C4-2B (cell line): ENCODE results near the gene TENM4.

ENCODE experiments used
- H3K27ac ChIP-seq: fragments of 450-650 bp; 2 replicates; pipeline ENCODE4 v1.5.1; 2017
- ZFX ChIP-seq: fragments of 450-650 bp; IDR thresholded peaks from 2 replicates; pipeline ENCODE4 v1.6.1; 2017
- TF ChIP-seq, protein P1 (sequence below): fragments of 450-650 bp; conservative IDR thresholded peaks from 2 replicates; pipeline ENCODE4 v1.5.1; 2017; ENCODE audit warnings: mild to moderate bottlenecking

TENM4 gene

DNA sequence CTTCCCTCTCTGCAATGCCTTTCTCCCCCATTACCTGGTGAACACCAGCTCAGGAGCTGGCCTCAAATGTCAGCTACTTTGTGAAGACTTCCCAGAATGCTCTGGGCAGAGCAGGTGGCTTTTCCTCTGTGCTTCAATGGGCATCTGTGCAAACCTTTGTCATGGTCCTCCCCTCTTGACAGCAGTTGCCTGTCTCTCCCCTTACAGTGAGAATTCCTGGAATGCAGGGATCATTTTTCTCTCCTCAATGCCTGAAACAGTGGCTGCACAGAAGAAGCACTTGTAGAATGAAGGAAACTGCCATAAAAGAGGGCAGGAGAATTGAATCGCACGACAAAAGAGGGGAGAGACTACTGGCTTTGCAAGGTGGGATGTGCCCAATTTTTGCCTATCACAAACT is 773.4 kb downstream of the TENM4 start:
- H3K27ac ChIP-seq = no peak overlapping the region
- no peak for TF ChIP-seq ZFX
- TF ChIP-seq, protein P1, sequence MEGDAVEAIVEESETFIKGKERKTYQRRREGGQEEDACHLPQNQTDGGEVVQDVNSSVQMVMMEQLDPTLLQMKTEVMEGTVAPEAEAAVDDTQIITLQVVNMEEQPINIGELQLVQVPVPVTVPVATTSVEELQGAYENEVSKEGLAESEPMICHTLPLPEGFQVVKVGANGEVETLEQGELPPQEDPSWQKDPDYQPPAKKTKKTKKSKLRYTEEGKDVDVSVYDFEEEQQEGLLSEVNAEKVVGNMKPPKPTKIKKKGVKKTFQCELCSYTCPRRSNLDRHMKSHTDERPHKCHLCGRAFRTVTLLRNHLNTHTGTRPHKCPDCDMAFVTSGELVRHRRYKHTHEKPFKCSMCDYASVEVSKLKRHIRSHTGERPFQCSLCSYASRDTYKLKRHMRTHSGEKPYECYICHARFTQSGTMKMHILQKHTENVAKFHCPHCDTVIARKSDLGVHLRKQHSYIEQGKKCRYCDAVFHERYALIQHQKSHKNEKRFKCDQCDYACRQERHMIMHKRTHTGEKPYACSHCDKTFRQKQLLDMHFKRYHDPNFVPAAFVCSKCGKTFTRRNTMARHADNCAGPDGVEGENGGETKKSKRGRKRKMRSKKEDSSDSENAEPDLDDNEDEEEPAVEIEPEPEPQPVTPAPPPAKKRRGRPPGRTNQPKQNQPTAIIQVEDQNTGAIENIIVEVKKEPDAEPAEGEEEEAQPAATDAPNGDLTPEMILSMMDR = no peak

DNA sequence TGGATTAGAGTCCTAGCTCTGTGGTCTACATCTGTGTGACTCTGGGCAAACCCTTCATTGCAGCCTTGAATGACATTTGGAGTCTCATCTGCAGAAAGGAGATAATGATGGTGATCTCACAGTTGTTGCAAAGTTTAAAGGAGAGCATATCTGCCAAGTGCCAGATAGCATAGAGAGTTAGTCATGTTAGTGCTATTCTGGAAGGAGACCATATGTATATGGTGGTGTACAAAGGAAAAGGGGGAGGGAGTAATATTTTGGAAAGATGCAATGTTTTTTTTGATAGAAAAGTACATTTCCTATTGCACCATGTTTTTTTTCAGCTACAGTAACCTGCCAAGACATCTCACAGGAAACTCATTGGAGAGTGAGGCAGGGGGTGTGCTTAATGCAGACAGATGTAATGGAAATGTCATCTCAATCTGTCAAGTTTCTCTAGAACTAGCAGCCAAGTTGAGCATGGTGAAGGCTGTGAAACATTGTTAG is 774.1 kb downstream of the TENM4 start:
- no peak overlapping the region for H3K27ac ChIP-seq
- TF ChIP-seq, protein P1 = no peak

DNA sequence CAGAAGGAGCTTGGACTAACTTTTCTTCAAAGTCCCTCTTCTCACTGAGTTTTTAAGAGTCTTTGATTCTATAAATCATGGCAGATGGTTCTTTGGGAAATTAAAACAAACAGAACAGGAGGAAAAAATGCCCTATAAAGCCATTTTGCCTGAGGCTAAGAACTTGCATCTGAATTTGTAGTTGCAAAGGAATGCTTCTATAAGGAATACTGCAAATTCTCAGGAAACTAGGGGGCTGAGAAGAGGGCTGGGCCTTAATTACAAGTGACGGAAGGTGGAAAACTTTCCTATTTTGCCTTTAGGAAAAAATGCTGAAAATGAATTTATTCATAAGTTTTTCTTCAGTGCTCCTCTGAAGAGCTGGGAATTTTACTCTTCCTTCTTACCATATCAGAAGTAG is 776.2 kb downstream of the TENM4 start:
- no peak overlapping the region for H3K27ac ChIP-seq
- TF ChIP-seq ZFX = no peak
- TF ChIP-seq, protein P1 = no peak

DNA sequence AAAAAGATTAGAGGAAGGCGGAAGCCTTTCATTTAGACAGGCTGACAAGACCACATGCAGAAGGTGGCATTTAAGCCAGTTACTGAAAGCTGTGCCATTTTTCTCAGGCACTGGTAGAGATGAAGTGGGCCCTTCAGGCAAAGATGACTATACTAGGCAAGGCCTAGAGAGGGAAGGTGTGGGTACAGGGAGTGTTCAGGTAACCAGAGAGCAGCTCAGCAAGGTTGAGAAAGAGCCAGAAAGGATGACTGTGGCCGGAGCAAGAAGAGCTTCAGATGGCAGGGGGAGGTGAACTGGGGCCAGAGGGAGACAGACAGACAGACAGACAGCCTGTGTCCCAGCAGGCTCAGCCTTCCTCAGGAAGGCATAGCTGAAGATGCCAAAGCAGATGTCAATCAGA is 778.0 kb downstream of the TENM4 start:
- no peak for TF ChIP-seq ZFX
- TF ChIP-seq, protein P1 = no peak
- H3K27ac ChIP-seq = no peak overlapping the region

DNA sequence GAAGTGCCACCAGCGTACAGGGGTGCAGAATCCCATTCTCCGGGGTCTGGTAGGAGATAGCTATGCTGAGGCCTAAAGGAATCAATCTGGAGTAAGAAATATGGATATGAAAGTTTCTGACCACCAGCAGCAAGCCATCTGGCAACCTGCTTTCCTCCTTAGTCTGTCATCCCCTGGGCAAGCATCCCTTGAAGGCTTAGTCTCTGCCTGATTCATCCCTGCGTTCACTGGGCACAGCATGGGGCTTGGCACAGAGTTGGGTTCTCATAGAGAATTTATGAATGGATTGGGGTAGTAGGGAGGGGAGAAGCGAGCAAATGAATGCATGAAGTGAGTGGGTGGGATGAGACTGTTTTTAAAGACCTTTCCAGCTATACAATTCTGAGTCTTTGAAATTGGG is 780.4 kb downstream of the TENM4 start:
- H3K27ac ChIP-seq = no peak overlapping the region
- no peak for TF ChIP-seq ZFX
- TF ChIP-seq, protein P1 = no peak

DNA sequence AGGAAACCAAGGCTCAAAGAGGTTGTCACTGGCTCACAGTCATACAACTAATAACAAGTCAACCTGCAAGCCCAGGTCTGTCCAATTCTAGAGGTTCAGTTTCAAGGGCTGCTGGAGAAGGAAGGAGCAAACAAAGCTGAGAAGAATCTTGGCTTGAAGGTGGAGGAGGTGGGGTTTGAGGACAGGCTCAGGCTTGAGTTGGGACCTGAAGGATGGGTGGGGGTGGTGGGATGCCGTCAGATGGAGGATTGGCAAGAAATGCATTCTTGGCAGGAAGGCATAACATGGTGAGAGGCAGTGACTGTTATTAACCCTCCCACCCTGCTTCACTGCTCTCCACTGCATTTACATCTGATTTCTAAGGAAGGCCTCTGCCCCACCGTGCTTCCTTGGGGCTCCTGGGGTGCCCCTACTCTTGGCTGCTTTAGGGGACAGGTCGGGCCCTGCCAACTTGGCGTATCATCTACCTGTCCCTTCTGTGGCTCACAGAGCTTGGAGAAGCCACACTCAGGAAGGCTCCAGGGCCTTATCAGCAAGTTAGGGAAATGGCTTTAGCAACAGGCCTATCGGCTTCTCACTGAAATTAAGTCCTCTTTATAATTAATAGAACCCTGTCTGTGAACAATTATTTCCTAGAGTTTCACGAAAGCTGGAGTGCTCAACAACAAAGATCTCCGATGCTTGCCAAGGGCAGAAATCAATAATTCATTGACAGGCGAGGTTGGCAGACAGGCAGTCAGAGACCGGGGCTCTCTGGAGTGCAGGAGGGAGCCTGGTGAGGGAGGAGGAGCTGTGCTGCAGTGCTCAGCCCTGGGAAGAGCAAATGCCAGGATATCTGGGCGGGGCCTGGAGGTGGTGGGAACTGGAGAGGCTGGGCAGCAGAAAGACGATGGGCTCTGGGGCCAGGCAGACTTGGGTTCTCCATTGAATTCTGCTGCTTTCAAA is 781.2 kb downstream of the TENM4 start:
- H3K27ac ChIP-seq = no peak overlapping the region

More for the DNA sequence above, 781.2 kb downstream of the TENM4 start:
- no peak for TF ChIP-seq ZFX
- TF ChIP-seq, protein P1 = no peak
